LoVo (cell line): ENCODE data around the gene SLC8A1.

Experiments
- DNase-seq: peaks from one replicate; pipeline ENCODE4 v3.0.0-alpha.2; 2016; ENCODE audit warnings: low spot score

The SLC8A1 gene

GRCh38 chr2:40458271-40458794 is 6.4 kb upstream of the SLC8A1 start:
- DNase-seq: no peak

- DNase-seq: no peak
These were observed 5.9 kb upstream of the SLC8A1 start for GRCh38 chr2:40457837-40458236.

GRCh38 chr2:40457366-40457765 is 5.5 kb upstream of the SLC8A1 start:
- DNase-seq: no peak

GRCh38 chr2:40456926-40457325 is 5.0 kb upstream of the SLC8A1 start:
- no peak for DNase-seq

DNA sequence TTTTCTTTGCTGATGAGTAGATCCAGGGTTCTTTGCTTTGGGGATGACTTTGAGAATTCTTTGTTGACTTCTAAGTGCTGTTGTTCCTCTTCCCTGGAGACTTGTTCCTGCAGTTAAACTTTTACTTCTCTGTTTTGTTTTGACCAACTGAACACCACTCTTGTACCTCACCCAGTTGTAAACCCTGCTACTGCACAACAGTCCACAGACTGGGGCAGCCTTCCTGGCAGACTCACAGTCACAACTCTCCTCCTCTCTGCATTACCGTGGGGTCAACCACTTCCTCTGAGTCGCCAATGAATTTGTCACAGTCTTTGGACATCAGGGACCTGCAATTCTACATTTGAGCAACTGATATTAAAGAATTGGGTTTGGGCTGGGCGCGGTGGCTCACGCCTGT is 3.8 kb upstream of the SLC8A1 start:
- no peak for DNase-seq

- DNase-seq: no peak
These were observed 2.4 kb upstream of the SLC8A1 start for GRCh38 chr2:40454321-40454720.

- no peak for DNase-seq
These were observed 896 bp upstream of the SLC8A1 start for GRCh38 chr2:40452786-40453185.

- no peak for DNase-seq
These were observed 977 bp downstream of the SLC8A1 start for GRCh38 chr2:40450796-40451430.

GRCh38 chr2:40450066-40450795 is 1.7 kb downstream of the SLC8A1 start:
- no peak for DNase-seq

- DNase-seq: no peak
These were observed 3.3 kb downstream of the SLC8A1 start for GRCh38 chr2:40448476-40449079.

- DNase-seq: no peak
These were observed 6.4 kb downstream of the SLC8A1 start for GRCh38 chr2:40445467-40445866.

GRCh38 chr2:40440835-40441234 is 11.1 kb downstream of the SLC8A1 start:
- no peak for DNase-seq

DNA sequence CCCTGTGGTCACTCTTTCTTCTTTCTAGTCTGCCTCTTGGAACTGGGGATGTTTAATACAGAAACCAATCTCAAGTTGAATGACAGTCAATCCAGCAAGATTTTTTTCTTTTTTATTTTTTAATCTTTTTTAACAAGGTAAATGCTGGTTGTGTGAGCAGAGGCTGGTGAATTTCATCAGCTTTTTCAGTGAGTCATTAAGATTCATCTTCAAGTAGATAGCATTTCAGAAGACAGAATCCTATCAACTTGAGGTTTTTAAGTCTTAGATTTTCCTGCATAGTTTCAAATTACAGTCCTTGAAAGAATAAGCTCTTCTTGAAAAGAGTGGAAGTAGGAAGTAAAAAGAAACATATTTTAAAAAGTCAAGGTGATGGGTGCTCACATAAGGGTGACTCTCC is 12.4 kb downstream of the SLC8A1 start:
- no peak for DNase-seq

DNA sequence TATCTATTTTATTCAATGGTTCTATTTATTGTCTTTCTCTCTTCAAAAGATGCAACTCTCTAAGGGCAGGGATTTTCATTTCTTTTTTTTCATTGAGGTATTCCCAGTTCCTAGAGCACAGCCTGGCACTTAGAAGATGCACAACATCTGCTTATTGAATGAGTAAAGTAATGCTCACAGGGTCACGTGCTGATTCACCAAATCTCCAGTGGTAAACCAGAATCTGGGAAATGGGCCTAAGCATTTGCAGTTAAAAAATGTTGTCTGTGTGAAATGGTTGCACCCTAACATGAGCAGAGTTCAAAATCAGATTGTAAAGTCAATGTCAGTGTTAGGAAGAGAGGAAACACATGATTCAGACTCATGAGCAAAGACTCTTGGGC is 15.8 kb downstream of the SLC8A1 start:
- DNase-seq: no peak

DNA sequence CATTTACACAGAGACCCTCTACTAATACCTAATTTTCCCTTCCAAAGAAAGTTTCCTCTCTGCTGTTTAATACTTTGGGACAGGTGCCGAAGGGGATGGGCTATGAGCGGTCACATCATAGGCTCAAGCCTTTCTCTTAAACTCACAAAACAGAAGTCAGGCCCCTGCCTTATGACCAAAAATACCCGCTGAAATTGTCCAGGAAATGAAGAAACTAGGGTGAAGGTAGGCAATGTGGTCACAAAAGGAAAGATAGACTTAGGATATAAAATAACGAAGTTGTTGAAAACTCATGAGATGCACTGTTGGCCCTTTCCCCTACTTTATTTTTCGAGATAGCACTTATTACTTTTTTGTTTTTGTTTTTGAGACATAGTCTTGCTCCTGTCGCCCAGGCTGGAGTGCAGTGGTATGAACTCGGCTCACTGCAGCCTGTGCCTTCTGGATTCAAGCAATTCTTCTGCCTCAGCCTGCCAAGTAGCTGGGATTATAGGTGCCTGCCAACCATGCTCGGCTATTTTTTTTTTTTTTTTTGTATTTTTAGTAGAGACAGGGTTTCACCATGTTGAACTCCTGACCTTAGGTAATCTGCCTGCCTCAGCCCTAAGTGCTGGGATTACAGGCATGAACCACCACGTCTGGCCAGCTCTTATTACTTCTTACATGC is 16.3 kb downstream of the SLC8A1 start:
- DNase-seq: no peak

GRCh38 chr2:40434731-40435271 is 17.1 kb downstream of the SLC8A1 start:
- DNase-seq: peak; percentile 59

DNA sequence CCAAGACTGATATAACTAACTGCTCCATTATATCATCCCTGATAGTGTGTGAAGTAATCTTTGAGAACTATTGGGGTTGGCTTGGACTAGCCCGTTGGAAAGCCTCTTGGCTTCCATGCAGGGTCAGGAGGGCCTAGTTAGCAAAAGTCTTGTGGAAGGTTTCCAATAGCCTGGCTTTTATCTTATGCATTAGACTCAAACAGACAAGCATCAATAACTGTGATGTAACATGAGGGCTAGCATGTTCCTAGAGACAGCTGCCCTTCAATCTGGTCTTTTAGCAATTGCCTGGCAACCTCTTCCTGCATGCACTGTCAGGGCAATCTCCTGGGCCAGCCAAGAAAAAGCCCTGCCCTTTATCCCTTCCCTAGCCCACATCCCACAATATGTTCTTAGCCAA is 18.2 kb downstream of the SLC8A1 start:
- no peak for DNase-seq

DNA sequence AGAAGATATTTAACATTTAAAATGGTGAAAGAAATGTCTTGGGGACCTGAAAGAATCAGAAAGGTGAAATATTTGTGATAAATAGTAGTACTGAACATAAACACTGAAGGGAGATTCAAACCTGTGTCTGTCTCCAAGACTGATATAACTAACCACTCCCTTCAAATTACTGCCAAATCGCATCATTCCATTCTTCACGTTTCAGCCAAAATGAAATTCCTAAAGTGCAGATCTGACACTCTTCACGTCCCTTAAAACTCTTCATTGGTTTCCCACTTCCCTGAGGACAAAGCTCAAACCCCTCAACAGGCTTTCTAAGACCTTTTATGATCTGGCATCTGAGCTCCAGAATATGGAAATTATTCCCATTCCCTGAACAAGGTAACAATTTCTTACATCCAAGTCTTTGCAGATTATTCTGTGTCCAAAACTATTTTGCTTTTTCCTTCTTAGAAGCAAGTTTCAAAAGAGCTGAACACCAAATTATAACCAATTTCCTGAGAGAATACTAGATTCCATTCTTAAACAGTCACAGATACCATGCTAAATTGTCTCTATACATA is 18.9 kb downstream of the SLC8A1 start:
- no peak for DNase-seq

DNA sequence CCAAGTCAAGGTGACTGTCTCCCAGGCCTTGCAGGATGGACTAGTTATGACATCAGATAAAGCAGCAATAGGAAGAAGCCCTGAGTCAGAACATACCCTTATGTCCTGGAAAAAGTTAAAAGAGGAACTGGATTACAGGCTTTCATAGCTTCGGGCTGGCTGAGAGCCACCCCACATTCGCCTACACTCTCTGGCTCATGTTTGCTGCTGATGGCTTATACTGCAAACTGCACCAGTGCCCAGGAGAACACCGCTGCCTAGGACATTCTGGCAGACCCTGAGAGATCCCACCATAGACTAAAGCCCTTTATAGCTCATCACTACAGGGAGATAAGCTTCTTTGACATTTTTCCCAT is 20.3 kb downstream of the SLC8A1 start:
- no peak for DNase-seq

GRCh38 chr2:40430776-40431599 is 20.9 kb downstream of the SLC8A1 start:
- DNase-seq: no peak

DNA sequence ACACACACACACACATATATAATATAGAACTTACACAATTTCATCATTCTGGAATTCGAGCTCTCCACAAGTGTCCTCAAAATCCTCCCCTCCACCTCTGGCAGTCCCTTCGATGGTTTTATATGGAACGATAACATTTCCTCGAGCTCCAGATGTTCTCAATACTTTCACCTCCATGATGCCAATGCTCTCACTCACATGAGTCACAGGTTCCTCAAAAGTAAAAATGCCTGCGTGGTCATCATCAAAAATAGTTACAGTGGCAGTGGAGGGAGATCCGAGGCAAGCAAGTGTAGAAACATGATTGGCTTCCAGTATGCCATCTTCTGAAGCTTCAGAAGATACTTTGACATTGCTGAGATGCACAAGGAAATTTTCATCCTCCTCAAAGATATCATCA is 23.5 kb downstream of the SLC8A1 start:
- DNase-seq: no peak
